Stomach (tissue), 9 donors: Measurements from ENCODE around the gene CALCOCO2. TPM values are rescaled to one million over a fixed set of nuclear protein-coding genes. Genes with fewer than 3 reads are reported as not detected.
A peak's percentile ranks its signal among the peaks of the same experiment; 100 is the strongest.

ENCODE experiments used
- DNase-seq, 2 donors: peaks; one replicate each; pipeline versions ENCODE4 v3.0.0 to v3.0.0-alpha.2; 2013 to 2019
- H3K27ac ChIP-seq, 5 donors: fragments of 200-600 bp in 4 of 5; sonication (generic) in 4 of 5; one replicate each; pipeline ENCODE4 v1.5.1; 2013 to 2019; ENCODE audit warnings: mild to moderate bottlenecking in 1 of 5, moderate library complexity in 1 of 5
- H3K27me3 ChIP-seq, 3 donors: fragments of 200-600 bp; sonication (generic); one replicate each; pipeline ENCODE4 v1.5.1; 2017 to 2019; ENCODE audit warnings: mixed run types in 1 of 3
- H3K36me3 ChIP-seq, 4 donors: fragments of 200-600 bp; sonication (generic); 1 replicate in 3 of 4; 2 replicates in 1 of 4; pipeline ENCODE4 v1.5.1; 2016 to 2019
- H3K4me1 ChIP-seq, 4 donors: fragments of 200-600 bp; sonication (generic); one replicate each; pipeline ENCODE4 v1.5.1; 2016 to 2019
- H3K4me3 ChIP-seq, 4 donors: fragments of 200-600 bp; sonication (generic) in 3 of 4; one replicate each; pipeline ENCODE4 v1.5.1; 2016 to 2019; ENCODE audit warnings: mild to moderate bottlenecking in 1 of 4
- H3K9me3 ChIP-seq, 4 donors: fragments of 200-600 bp; sonication (generic); one replicate each; pipeline ENCODE4 v1.5.1; 2016 to 2019
- EP300 ChIP-seq: sonication (generic); formaldehyde crosslinking; IDR thresholded peaks from one replicate; pipeline ENCODE4 v1.6.1; 2017; ENCODE audit warnings: antibody characterized with exemption
- POLR2A ChIP-seq, 4 donors: fragments of 450-650 bp; IDR thresholded peaks; one replicate each; pipeline ENCODE4 v1.6.1; 2016; ENCODE audit warnings: antibody characterized with exemption in 4 of 4, control low read depth in 2 of 4, mild to moderate bottlenecking in 1 of 4, moderate library complexity in 1 of 4
- POLR2AphosphoS5 ChIP-seq, 3 donors: sonication (generic); formaldehyde crosslinking; IDR thresholded peaks; one replicate each; pipeline ENCODE4 v1.6.1; 2016; ENCODE audit warnings: antibody characterized with exemption in 3 of 3
- WGBS, 5 donors: extraction: QIAGEN DNeasy Blood & Tissue Kit in 3 of 5; methylation state at CpG; one replicate each; pipeline versions ENCODE4 v1.1.5 to v1.1.7; 2013 to 2018; 5-methylcytosine and 5-hydroxymethylcytosine counted together
- intact Hi-C: fragments of 100-400 bp; cut with DNase I; formaldehyde crosslinking; loops from one replicate; pipeline ENCODE4 v1.15.1; 2023; ENCODE audit warnings: low total_unique reads
- polyA plus RNA-seq, 3 donors: library from polyadenylated mRNA; stranded (reverse); fragments of 200-250 nt; gene quantifications; one replicate each; pipeline ENCODE4 v1.2.3, GENCODE V29; 2013
- total RNA-seq, 5 donors: library from RNA; depleted of rRNA; stranded (reverse); fragments of >200 nt; gene quantifications; one replicate each; pipeline versions ENCODE4 v1.1.0 to v1.2.3, GENCODE V29; 2014 to 2016
- TF ChIP-seq, protein P1 (sequence below), 7 experiments: fragments of 450-650 bp in 4 of 7; fragments of 200-600 bp in 3 of 7; sonication (generic) in 3 of 7; IDR thresholded peaks; one replicate each; pipeline ENCODE4 v1.5.1; 2016 to 2019; ENCODE audit warnings: antibody characterized with exemption in 7 of 7, control low read depth in 2 of 7, mild to moderate bottlenecking in 1 of 7
- donor health status: healthy with polysubstance abuse.
- donor health status: Bipolar disorder and iron deficiency.
- donor health status: healthy.

Gene CALCOCO2
- total and polyA plus RNA-seq, 8 donors: 43.0 to 109 (median 69.4) TPM

DNA sequence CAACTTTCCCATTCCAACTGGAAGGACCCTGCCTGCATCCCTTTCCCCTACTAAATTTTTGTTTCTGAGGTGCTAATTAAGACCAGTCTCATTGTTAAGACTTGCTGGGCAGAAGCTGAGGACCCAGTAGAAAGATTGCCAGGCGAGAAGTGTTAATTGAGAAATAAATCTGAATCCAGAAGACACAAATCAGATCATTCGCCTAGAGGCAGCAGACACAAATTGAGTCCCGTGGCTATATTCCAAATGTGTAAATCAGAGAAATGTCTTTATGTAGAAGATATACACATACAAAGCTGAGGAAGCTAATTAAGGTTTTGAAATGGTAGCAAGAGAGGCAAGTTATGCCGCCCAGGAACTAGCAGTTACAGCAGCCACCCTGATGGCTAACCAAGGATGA, 29.6 kb downstream of the CALCOCO2 start:
- no peak for DNase-seq
- no peak overlapping the region for H3K27ac ChIP-seq
- no peaks in the 10 kb centered on the region for H3K27me3 ChIP-seq
- H3K36me3 ChIP-seq: peaks cover 65 to 100% (median 100%) of the 10 kb centered on the region in 4 donors
- 92 to 98% (median 94%) methylated on average over 4 of the region's 4 CpGs for WGBS, 5 donors
- no peaks in the 10 kb centered on the region for H3K4me1 ChIP-seq
- H3K4me3 ChIP-seq: no peak overlapping the region
- H3K9me3 ChIP-seq: no peaks in the 10 kb centered on the region
- intact Hi-C loops: no loop called here
- TF ChIP-seq, protein P1, sequence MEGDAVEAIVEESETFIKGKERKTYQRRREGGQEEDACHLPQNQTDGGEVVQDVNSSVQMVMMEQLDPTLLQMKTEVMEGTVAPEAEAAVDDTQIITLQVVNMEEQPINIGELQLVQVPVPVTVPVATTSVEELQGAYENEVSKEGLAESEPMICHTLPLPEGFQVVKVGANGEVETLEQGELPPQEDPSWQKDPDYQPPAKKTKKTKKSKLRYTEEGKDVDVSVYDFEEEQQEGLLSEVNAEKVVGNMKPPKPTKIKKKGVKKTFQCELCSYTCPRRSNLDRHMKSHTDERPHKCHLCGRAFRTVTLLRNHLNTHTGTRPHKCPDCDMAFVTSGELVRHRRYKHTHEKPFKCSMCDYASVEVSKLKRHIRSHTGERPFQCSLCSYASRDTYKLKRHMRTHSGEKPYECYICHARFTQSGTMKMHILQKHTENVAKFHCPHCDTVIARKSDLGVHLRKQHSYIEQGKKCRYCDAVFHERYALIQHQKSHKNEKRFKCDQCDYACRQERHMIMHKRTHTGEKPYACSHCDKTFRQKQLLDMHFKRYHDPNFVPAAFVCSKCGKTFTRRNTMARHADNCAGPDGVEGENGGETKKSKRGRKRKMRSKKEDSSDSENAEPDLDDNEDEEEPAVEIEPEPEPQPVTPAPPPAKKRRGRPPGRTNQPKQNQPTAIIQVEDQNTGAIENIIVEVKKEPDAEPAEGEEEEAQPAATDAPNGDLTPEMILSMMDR (IDR thresholded peaks at IDR 0.05): no peak
- no peak for TF ChIP-seq POLR2A (IDR thresholded peaks at IDR 0.05)
- TF ChIP-seq EP300: no peak
- TF ChIP-seq POLR2AphosphoS5 (IDR thresholded peaks at IDR 0.05): no peak

DNA sequence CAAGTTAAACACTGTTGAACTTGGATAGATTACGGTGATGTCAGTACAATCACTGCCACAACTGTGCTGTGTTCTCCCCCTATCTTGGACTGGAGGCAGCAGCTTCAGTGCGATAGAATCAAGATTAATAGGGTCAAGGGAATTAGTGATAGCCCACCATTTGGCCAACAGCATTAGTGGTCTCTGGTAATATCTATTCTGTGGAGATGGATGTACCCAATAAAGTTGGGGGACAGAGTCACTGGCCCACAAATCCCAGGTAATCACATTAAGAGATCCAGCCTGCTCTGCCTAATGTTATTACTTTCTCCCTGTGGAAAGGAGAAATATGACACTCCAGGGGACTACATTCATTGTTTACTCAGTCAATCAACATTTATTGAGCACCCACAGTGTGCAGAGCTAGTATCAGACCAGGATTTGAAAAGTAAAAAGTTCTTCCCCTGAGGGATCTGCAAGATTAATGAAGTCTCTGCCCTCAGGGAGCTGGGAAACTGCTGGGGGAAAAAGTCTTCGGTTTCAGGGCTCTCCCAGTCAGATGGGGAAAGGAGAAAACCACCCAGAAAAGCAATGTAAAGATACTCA, 38.2 kb downstream of the CALCOCO2 start:
- H3K4me3 ChIP-seq: no peak overlapping the region
- H3K27me3 ChIP-seq: no peaks in the 10 kb centered on the region
- WGBS, 5 donors: 55 to 66% (median 55%) methylated on average over 3 of the region's 3 CpGs
- intact Hi-C loops: no loop called here
- peaks cover 6 to 25% (median 24%) of the 10 kb centered on the region in 4 donors for H3K36me3 ChIP-seq
- H3K27ac ChIP-seq: peak overlapping the region in 1 of 5 donors; percentile 14
- no peaks in the 10 kb centered on the region for H3K9me3 ChIP-seq
- DNase-seq: no peak
- peaks cover 20 to 49% (median 39%) of the 10 kb centered on the region in 4 donors for H3K4me1 ChIP-seq
- TF ChIP-seq EP300: no peak
- no peak for TF ChIP-seq POLR2A (IDR thresholded peaks at IDR 0.05)
- TF ChIP-seq, protein P1 (IDR thresholded peaks at IDR 0.05): no peak
- TF ChIP-seq POLR2AphosphoS5 (IDR thresholded peaks at IDR 0.05): no peak

DNA sequence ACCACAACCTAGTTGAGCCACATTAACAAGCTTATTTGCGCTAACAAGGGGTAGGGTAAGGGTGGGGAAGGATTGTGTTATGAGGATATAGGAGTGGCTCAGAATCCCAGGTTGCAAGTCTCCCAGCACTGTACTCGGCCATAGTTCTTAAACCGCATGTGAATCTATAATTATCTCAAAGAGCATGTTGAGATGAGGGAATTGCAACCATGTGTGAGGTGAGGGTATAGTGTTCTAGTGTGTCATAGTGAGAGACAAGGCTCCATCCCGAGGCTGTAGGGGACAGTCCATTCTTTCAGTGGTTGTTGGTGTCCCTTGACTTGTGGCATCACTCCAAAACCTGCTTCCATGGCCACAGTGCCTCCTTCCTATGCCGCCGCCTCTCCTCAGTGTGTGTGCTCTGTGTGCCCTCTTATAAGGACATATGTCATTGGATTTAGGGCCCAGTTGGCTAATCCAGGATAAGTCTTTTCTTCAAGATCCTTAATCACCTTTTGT, 39.0 kb downstream of the CALCOCO2 start:
- Histone ChIP-seq H3K27me3 (no peaks in the 10 kb centered on the region), H3K9me3 (no peaks in the 10 kb centered on the region), H3K27ac (peak overlapping the region in 2 of 5 donors; percentile 4 to 14), H3K36me3 (peaks cover 0 to 17% (median 16%) of the 10 kb centered on the region in 4 donors), H3K4me1 (peaks cover 20 to 49% (median 39%) of the 10 kb centered on the region in 4 donors), H3K4me3 (no peak overlapping the region)
- peak in 1 of 2 donors; percentile 32 for DNase-seq
- intact Hi-C loops: no loop called here
- TF ChIP-seq POLR2A (IDR thresholded peaks at IDR 0.05) (no peak), EP300 (no peak), POLR2AphosphoS5 (IDR thresholded peaks at IDR 0.05) (no peak)
- TF ChIP-seq, protein P1 (IDR thresholded peaks at IDR 0.05): no peak
- WGBS, 5 donors: 54 to 75% (median 67%) methylated on average over 6 of the region's 6 CpGs

DNA sequence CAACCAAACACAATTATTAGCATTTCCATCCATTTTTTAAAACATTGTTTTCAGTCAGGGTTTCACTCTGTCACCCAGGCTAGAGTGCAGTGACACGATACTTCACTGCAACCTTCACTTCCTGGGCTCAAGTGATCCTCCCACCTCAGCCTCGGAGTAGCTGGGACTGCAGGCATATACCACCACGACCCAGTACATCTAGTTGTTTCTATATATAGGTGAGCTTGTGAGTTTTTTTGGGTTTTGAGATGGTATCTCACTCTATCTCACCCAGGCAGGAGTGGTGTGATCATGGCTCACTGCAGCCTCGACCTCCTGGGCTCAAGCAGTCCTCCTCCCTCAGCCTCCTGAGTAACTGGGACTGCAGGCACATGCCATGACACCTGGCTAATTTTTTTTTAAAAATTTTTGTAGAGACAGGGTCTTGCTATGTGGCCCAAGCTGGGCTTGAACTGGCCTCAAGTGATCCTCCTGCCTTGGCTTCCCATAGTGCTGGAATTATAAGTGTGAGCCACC, 40.3 kb downstream of the CALCOCO2 start:
- intact Hi-C loops: no loop called here
- peaks cover 20 to 49% (median 39%) of the 10 kb centered on the region in 4 donors for H3K4me1 ChIP-seq

More for the DNA sequence above, 40.3 kb downstream of the CALCOCO2 start:
- Histone ChIP-seq H3K4me3 (no peak overlapping the region), H3K27ac (peak overlapping the region in 4 of 5 donors; percentile 61 to 78 (median 68)), H3K27me3 (no peaks in the 10 kb centered on the region), H3K9me3 (no peaks in the 10 kb centered on the region), H3K36me3 (peaks cover 0 to 4% (median 4%) of the 10 kb centered on the region in 4 donors)
- no peak for TF ChIP-seq POLR2AphosphoS5 (IDR thresholded peaks at IDR 0.05)
- TF ChIP-seq, protein P1 (IDR thresholded peaks at IDR 0.05): no peak
- no peak for TF ChIP-seq EP300
- TF ChIP-seq POLR2A (IDR thresholded peaks at IDR 0.05): no peak
- DNase-seq: no peak
- WGBS, 5 donors: 62 to 70% (median 64%) methylated on average over 4 of the region's 4 CpGs
